ENCODE results near the gene NGFR.

The NGFR gene

DNA sequence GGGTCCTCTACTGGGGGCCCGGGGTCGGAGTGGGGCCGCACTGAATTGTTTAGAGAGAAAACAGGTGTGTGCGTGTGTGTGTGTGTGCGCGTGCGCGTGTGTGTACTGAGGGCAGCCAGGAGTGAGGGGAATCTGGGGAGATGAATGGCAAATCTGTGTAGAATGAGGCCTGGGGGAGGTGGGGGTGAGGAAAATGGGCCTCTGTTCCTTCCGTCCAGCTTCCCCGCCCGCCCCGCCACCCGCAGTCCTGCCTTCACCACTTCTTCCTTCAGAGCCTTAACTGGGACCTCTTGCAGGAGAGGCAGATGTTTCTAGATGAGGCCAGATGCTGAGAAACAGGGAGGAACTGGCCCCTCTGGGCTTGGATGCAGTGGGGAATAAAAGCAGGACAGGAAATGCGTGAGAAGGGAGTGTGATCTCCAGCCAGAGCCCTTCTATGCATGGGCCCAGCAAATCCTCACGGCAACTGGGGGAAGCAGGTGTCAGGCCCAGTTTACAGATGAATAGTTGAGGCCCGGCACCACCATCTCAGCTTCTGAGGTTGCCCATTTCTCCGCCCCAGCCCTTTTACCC, 29.7 kb upstream of the NGFR start:
- H3K27ac ChIP-seq = no peak overlapping the region
- peaks cover 97% of the 10 kb centered on the region for H3K27me3 ChIP-seq
- TF ChIP-seq, protein P1, sequence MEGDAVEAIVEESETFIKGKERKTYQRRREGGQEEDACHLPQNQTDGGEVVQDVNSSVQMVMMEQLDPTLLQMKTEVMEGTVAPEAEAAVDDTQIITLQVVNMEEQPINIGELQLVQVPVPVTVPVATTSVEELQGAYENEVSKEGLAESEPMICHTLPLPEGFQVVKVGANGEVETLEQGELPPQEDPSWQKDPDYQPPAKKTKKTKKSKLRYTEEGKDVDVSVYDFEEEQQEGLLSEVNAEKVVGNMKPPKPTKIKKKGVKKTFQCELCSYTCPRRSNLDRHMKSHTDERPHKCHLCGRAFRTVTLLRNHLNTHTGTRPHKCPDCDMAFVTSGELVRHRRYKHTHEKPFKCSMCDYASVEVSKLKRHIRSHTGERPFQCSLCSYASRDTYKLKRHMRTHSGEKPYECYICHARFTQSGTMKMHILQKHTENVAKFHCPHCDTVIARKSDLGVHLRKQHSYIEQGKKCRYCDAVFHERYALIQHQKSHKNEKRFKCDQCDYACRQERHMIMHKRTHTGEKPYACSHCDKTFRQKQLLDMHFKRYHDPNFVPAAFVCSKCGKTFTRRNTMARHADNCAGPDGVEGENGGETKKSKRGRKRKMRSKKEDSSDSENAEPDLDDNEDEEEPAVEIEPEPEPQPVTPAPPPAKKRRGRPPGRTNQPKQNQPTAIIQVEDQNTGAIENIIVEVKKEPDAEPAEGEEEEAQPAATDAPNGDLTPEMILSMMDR (IDR thresholded peaks at IDR 0.05) = no peak
- H3K4me1 ChIP-seq (ENCODE audit: control insufficient read depth in 1 of 2, insufficient read depth in 1 of 2, low read depth in 1 of 2, low read length in 1 of 2) = no peaks in the 10 kb centered on the region
- H3K36me3 ChIP-seq = no peaks in the 10 kb centered on the region
- no peaks in the 10 kb centered on the region for H3K9me3 ChIP-seq
- no peak overlapping the region for H3K4me3 ChIP-seq (ENCODE audit: low read depth in 1 of 2, low read length in 1 of 2)

DNA sequence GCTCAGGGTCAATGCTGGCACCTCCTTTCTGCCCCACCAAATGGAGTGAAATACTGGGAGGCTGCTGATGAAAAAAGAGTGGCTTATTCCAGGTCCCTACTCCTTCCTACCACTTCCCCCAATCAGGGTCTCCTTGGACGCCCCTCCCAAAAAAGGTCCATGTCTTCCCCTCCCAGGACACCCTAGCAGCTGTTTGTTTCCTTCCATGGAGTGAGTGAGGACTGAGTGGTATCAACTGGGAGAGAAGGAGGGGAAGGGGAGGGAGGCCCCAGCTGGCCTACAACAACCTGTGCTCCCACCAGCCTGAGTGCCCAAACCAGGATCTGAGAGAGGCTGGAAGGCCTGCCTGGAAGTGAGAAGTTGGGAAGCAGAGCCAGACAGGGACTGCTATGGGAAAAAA, 28.7 kb upstream of the NGFR start:
- TF ChIP-seq, protein P1 (IDR thresholded peaks at IDR 0.05) = no peak
- no peaks in the 10 kb centered on the region for H3K36me3 ChIP-seq
- no peak overlapping the region for H3K27ac ChIP-seq
- H3K4me1 ChIP-seq (ENCODE audit: control insufficient read depth in 1 of 2, insufficient read depth in 1 of 2, low read depth in 1 of 2, low read length in 1 of 2) = no peaks in the 10 kb centered on the region
- H3K4me3 ChIP-seq (ENCODE audit: low read depth in 1 of 2, low read length in 1 of 2) = no peak overlapping the region
- H3K27me3 ChIP-seq = peaks cover 97% of the 10 kb centered on the region
- H3K9me3 ChIP-seq = no peaks in the 10 kb centered on the region

- Histone ChIP-seq H3K4me3 (ENCODE audit: low read depth in 1 of 2, low read length in 1 of 2) (no peak overlapping the region), H3K36me3 (no peaks in the 10 kb centered on the region), H3K27me3 (peaks cover 97% of the 10 kb centered on the region), H3K9me3 (no peaks in the 10 kb centered on the region), H3K4me1 (ENCODE audit: control insufficient read depth in 1 of 2, insufficient read depth in 1 of 2, low read depth in 1 of 2, low read length in 1 of 2) (no peaks in the 10 kb centered on the region), H3K27ac (no peak overlapping the region)
- TF ChIP-seq, protein P1 (IDR thresholded peaks at IDR 0.05) = no peak
Measured at GRCh38 chr17:49467175-49467574, 27.9 kb upstream of the NGFR start.

GRCh38 chr17:49468811-49469385, 26.2 kb upstream of the NGFR start:
- Histone ChIP-seq H3K9me3 (no peaks in the 10 kb centered on the region), H3K4me1 (ENCODE audit: control insufficient read depth in 1 of 2, insufficient read depth in 1 of 2, low read depth in 1 of 2, low read length in 1 of 2) (no peaks in the 10 kb centered on the region), H3K36me3 (no peaks in the 10 kb centered on the region), H3K27ac (no peak overlapping the region), H3K4me3 (ENCODE audit: low read depth in 1 of 2, low read length in 1 of 2) (no peak overlapping the region), H3K27me3 (peaks cover 100% of the 10 kb centered on the region)
- TF ChIP-seq, protein P1 (IDR thresholded peaks at IDR 0.05) = no peak

DNA sequence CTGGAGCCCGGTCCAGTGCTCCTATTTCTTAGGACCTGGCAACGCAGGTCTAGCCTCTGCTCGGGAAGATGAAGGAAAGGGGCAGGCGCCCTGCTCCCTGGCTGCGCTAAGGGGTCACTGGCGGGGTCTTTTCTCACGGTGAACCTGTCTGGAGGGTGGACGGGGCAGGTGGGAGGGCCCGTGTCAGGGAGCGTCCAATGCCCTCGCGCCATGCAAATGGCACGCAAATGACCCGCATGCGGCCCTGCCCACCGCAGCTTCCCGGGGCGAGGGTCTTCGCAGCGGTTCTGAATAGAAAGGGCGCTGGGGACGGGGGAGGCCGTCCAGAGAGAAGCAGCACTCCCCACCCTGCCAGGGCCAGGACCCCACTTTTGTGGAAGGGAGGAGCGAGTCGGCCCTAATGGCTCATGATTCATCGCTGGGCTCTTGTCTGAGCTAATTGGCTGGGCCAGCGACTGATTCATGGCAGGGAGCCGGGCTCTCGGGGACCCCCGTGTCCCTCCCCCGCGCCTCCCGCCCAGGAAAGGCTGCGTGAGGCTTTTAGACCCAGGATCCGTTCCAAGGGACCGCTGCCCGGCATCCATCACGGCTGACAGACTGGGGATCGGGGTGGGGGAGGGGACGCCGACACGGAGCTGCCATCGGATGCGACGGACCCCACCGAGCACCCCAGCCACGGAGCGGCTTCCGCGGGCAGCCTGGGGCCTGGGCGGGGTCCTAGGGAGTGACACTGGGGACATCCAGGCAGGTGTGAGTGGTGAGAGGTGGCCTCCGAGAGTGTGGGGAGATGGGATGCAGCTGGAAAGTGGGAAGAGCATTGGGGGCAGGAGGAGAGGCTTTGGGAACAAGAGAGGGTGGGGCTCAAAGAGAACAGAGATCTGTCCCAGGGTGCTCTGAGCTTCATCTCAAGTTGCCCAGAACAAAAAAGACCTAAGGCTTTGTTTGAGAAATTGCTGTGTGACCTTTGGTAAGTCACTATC, 25.0 kb upstream of the NGFR start:
- Histone ChIP-seq H3K36me3 (no peaks in the 10 kb centered on the region), H3K27me3 (peaks cover 99% of the 10 kb centered on the region), H3K9me3 (no peaks in the 10 kb centered on the region), H3K4me3 (ENCODE audit: low read depth in 1 of 2, low read length in 1 of 2) (no peak overlapping the region), H3K27ac (no peak overlapping the region), H3K4me1 (ENCODE audit: control insufficient read depth in 1 of 2, insufficient read depth in 1 of 2, low read depth in 1 of 2, low read length in 1 of 2) (no peaks in the 10 kb centered on the region)
- TF ChIP-seq, protein P1 (IDR thresholded peaks at IDR 0.05) = no peak
